Mesenchymal stem cell (in vitro differentiated cells and primary cell): ENCODE results near the gene PDE1A.

Experiments
- DNase-seq: peaks from one replicate; pipeline ENCODE4 v3.0.0-alpha.2; 2013
- H2AFZ ChIP-seq: one replicate; pipeline ENCODE4 v1.6.1; 2013; ENCODE audit warnings: low read depth, mild to moderate bottlenecking, control low read depth, inconsistent platforms, low read length, moderate library complexity
- H2AK5ac ChIP-seq: 2 replicates; pipeline ENCODE4 v1.6.1; 2013; ENCODE audit warnings: low read length, moderate library complexity, mild to moderate bottlenecking, inconsistent platforms; ENCODE audit not compliant: severe bottlenecking
- H2BK120ac ChIP-seq: one replicate; pipeline ENCODE4 v1.6.1; 2013; ENCODE audit warnings: low read depth, mild to moderate bottlenecking, inconsistent platforms, low read length, moderate library complexity
- H2BK12ac ChIP-seq, 2 experiments: one replicate each; pipeline ENCODE4 v1.6.1; 2013; ENCODE audit warnings: inconsistent platforms in 2 of 2, low read length in 2 of 2, mild to moderate bottlenecking in 2 of 2, moderate library complexity in 2 of 2, control low read depth in 1 of 2
- H2BK15ac ChIP-seq: one replicate; pipeline ENCODE4 v1.6.1; 2013; ENCODE audit warnings: mild to moderate bottlenecking, low read depth, inconsistent platforms; ENCODE audit not compliant: poor library complexity, severe bottlenecking
- H2BK5ac ChIP-seq: 2 replicates; pipeline ENCODE4 v1.6.1; 2013; ENCODE audit warnings: low read depth, mild to moderate bottlenecking, low read length, control low read depth, inconsistent platforms; ENCODE audit not compliant: poor library complexity, severe bottlenecking
- H3K14ac ChIP-seq, 2 experiments: one replicate each; pipeline ENCODE4 v1.6.1; 2013; ENCODE audit warnings: inconsistent platforms in 2 of 2, low read length in 2 of 2, control low read depth in 1 of 2, mild to moderate bottlenecking in 1 of 2, moderate library complexity in 1 of 2
- H3K18ac ChIP-seq, 2 experiments: one replicate each; pipeline ENCODE4 v1.6.1; 2013; ENCODE audit warnings: inconsistent platforms in 2 of 2, low read length in 2 of 2, control low read depth in 1 of 2, low read depth in 1 of 2, mild to moderate bottlenecking in 1 of 2
- H3K23ac ChIP-seq, 2 experiments: one replicate each; pipeline ENCODE4 v1.6.1; 2013; ENCODE audit warnings: inconsistent platforms in 2 of 2, low read length in 2 of 2, mild to moderate bottlenecking in 2 of 2, moderate library complexity in 2 of 2, control low read depth in 1 of 2
- H3K27ac ChIP-seq: 2 replicates; pipeline ENCODE4 v1.5.1; 2013; ENCODE audit warnings: mild to moderate bottlenecking, moderate library complexity, low read length, control low read depth, inconsistent platforms; ENCODE audit not compliant: poor library complexity, severe bottlenecking
- H3K27me3 ChIP-seq, 2 experiments: 2 replicates each; pipeline versions ENCODE4 v1.6.1 to v1.7.0; 2013; ENCODE audit warnings: low read length in 2 of 2, mild to moderate bottlenecking in 2 of 2, moderate library complexity in 2 of 2, control low read depth in 1 of 2, inconsistent platforms in 1 of 2; ENCODE audit not compliant: control insufficient read depth in 1 of 2, insufficient read depth in 1 of 2
- H3K36me3 ChIP-seq, 2 experiments: 2 replicates each; pipeline versions ENCODE4 v1.6.1 to v1.7.0; 2013; ENCODE audit warnings: low read length in 2 of 2, control low read depth in 1 of 2, inconsistent platforms in 1 of 2, low read depth in 1 of 2, mild to moderate bottlenecking in 1 of 2; ENCODE audit not compliant: insufficient read depth in 2 of 2, control insufficient read depth in 1 of 2
- H3K4ac ChIP-seq, 2 experiments: one replicate each; pipeline ENCODE4 v1.6.1; 2013; ENCODE audit warnings: inconsistent platforms in 2 of 2, low read length in 2 of 2, mild to moderate bottlenecking in 2 of 2, moderate library complexity in 2 of 2, control low read depth in 1 of 2, low read depth in 1 of 2
- H3K4me1 ChIP-seq: 2 replicates; pipeline ENCODE4 v1.6.1; 2013; ENCODE audit warnings: low read depth, low read length, control low read depth; ENCODE audit not compliant: control insufficient read depth, insufficient read depth
- H3K4me2 ChIP-seq: 2 replicates; pipeline ENCODE4 v1.6.1; 2013; ENCODE audit warnings: low read length, mild to moderate bottlenecking, inconsistent platforms; ENCODE audit not compliant: poor library complexity, severe bottlenecking
- H3K4me3 ChIP-seq, 2 experiments: 2 replicates each; pipeline versions ENCODE4 v1.5.1 to v1.7.0; 2013; ENCODE audit warnings: low read length in 2 of 2, mild to moderate bottlenecking in 2 of 2, control low read depth in 1 of 2, low read depth in 1 of 2; ENCODE audit not compliant: insufficient read depth in 1 of 2
- H3K79me1 ChIP-seq: replicated peaks from 2 replicates; pipeline ENCODE4 v1.6.1; 2013; ENCODE audit warnings: mild to moderate bottlenecking, control low read depth, low read length, inconsistent platforms; ENCODE audit not compliant: poor library complexity, severe bottlenecking
- H3K9ac ChIP-seq: 2 replicates; pipeline ENCODE4 v1.7.0; 2013; ENCODE audit warnings: mild to moderate bottlenecking, low read length, moderate library complexity
- H3K9me3 ChIP-seq: 2 replicates; pipeline ENCODE4 v1.7.0; 2013; ENCODE audit warnings: mild to moderate bottlenecking, low read length; ENCODE audit not compliant: control insufficient read depth
- H4K8ac ChIP-seq: one replicate; pipeline ENCODE4 v1.6.1; 2013; ENCODE audit warnings: inconsistent platforms, mild to moderate bottlenecking, low read length, moderate library complexity
- H4K91ac ChIP-seq: one replicate; pipeline ENCODE4 v1.6.1; 2013; ENCODE audit warnings: mild to moderate bottlenecking, low read length, inconsistent platforms
- WGBS: methylation state at CpG from one replicate; pipeline ENCODE4 v1.1.7; 2013; ENCODE audit warnings: mixed read lengths; 5-methylcytosine and 5-hydroxymethylcytosine counted together

PDE1A gene

GRCh38 chr2:182117196-182117595 lies 309.6 kb downstream of the PDE1A start:
- Histone ChIP-seq H4K91ac (no peak overlapping the region), H2AK5ac (no peak overlapping the region), H2AFZ (no peak overlapping the region), H3K4me1 (no peaks in the 10 kb centered on the region), H3K14ac (no peak overlapping the region), H3K18ac (no peak overlapping the region), H2BK5ac (no peak overlapping the region), H3K4ac (no peak overlapping the region), H3K4me3 (no peak overlapping the region), H3K9me3 (no peaks in the 10 kb centered on the region), H3K9ac (no peak overlapping the region), H2BK120ac (no peak overlapping the region), H2BK15ac (no peak overlapping the region), H3K23ac (no peak overlapping the region), H3K36me3 (no peaks in the 10 kb centered on the region), H4K8ac (no peak overlapping the region), H3K27ac (no peak overlapping the region), H3K4me2 (no peak overlapping the region), H3K79me1 (no peaks in the 10 kb centered on the region), H2BK12ac (no peak overlapping the region), H3K27me3 (no peaks in the 10 kb centered on the region)
- WGBS: no CpG with 5 or more reads among the region's 1 CpG
- no peak for DNase-seq

- H3K36me3 ChIP-seq: no peaks in the 10 kb centered on the region
- H3K27ac ChIP-seq: no peak overlapping the region
- no peaks in the 10 kb centered on the region for H3K27me3 ChIP-seq
- H3K4me1 ChIP-seq: no peaks in the 10 kb centered on the region
- no peak overlapping the region for H2BK12ac ChIP-seq
- no peak overlapping the region for H4K91ac ChIP-seq
- H3K14ac ChIP-seq: no peak overlapping the region
- no peak overlapping the region for H2BK120ac ChIP-seq
- WGBS: 100% methylated on average over 1 of the region's 2 CpGs
- H3K18ac ChIP-seq: no peak overlapping the region
- no peak overlapping the region for H4K8ac ChIP-seq
- no peak overlapping the region for H2AK5ac ChIP-seq
- H3K23ac ChIP-seq: no peak overlapping the region
- H3K79me1 ChIP-seq: no peaks in the 10 kb centered on the region
- no peak overlapping the region for H2BK5ac ChIP-seq
- H3K4me2 ChIP-seq: no peak overlapping the region
- no peak overlapping the region for H2BK15ac ChIP-seq
- H3K9ac ChIP-seq: no peak overlapping the region
- no peak for DNase-seq
- H3K4ac ChIP-seq: no peak overlapping the region
- H3K9me3 ChIP-seq: no peaks in the 10 kb centered on the region
- no peak overlapping the region for H3K4me3 ChIP-seq
- no peak overlapping the region for H2AFZ ChIP-seq
Measured at GRCh38 chr2:182116774-182117173, 310.1 kb downstream of the PDE1A start.

- no peaks in the 10 kb centered on the region for H3K4me1 ChIP-seq
Measured at GRCh38 chr2:182115258-182115657, 311.6 kb downstream of the PDE1A start.

GRCh38 chr2:182113334-182113733 lies 313.5 kb downstream of the PDE1A start:
- Histone ChIP-seq H3K4me2 (no peak overlapping the region), H3K4me3 (no peak overlapping the region), H4K91ac (no peak overlapping the region), H2AK5ac (no peak overlapping the region), H4K8ac (no peak overlapping the region), H3K9me3 (no peaks in the 10 kb centered on the region), H3K4me1 (no peaks in the 10 kb centered on the region), H2BK5ac (no peak overlapping the region), H2BK12ac (no peak overlapping the region), H3K14ac (no peak overlapping the region), H3K9ac (no peak overlapping the region), H3K23ac (no peak overlapping the region), H2BK15ac (no peak overlapping the region), H3K79me1 (no peaks in the 10 kb centered on the region), H2BK120ac (no peak overlapping the region), H3K27ac (no peak overlapping the region), H3K18ac (no peak overlapping the region), H3K36me3 (no peaks in the 10 kb centered on the region), H3K4ac (no peak overlapping the region), H2AFZ (no peak overlapping the region), H3K27me3 (no peaks in the 10 kb centered on the region)
- no peak for DNase-seq
- 76% methylated on average over 3 of the region's 3 CpGs for WGBS

More at GRCh38 chr2:182115258-182115657, 311.6 kb downstream of the PDE1A start:
- no peak overlapping the region for H2AK5ac ChIP-seq
- H3K23ac ChIP-seq: no peak overlapping the region
- H4K8ac ChIP-seq: no peak overlapping the region
- H2BK15ac ChIP-seq: no peak overlapping the region
- no peak overlapping the region for H2AFZ ChIP-seq
- H3K4ac ChIP-seq: no peak overlapping the region
- H2BK5ac ChIP-seq: no peak overlapping the region
- no peak overlapping the region for H2BK120ac ChIP-seq
- no peak overlapping the region for H3K4me3 ChIP-seq
- H3K79me1 ChIP-seq: no peaks in the 10 kb centered on the region
- H3K18ac ChIP-seq: no peak overlapping the region
- H3K36me3 ChIP-seq: no peaks in the 10 kb centered on the region
- no peak overlapping the region for H3K27ac ChIP-seq
- no peaks in the 10 kb centered on the region for H3K9me3 ChIP-seq
- no peak overlapping the region for H4K91ac ChIP-seq
- no peak overlapping the region for H3K9ac ChIP-seq
- no peak for DNase-seq
- H3K14ac ChIP-seq: no peak overlapping the region
- H3K4me2 ChIP-seq: no peak overlapping the region
- H2BK12ac ChIP-seq: no peak overlapping the region
- no peaks in the 10 kb centered on the region for H3K27me3 ChIP-seq
